ENCODE results near the gene EFNA1.

- TF ChIP-seq CTCF (conservative IDR thresholded peaks at IDR 0.05; ENCODE audit: low read depth, low read length) (no peak), EZH2 (IDR thresholded peaks at IDR 0.05; ENCODE audit: low read length, unreplicated experiment) (no peak), EZH2phosphoT487 (IDR thresholded peaks at IDR 0.05; ENCODE audit: borderline replicate concordance, low read length) (no peak)
Measured at GRCh38 chr1:155177918-155178281, 50.2 kb downstream of the EFNA1 start.

Data from PC-3 (cell line).